Bronchus fibroblast of lung (primary cell): ENCODE results near the gene DECR2. TPM values are rescaled to one million over a fixed set of nuclear protein-coding genes. Genes with fewer than 3 reads are reported as not detected.

Experiments used
- total RNA-seq: library from RNA; depleted of rRNA; stranded (reverse); fragments of >200 nt; gene quantifications from 2 replicates; pipeline ENCODE4 v1.2.3, GENCODE V29; 2015

Gene DECR2
- 21.5 and 24.1 TPM in 2 replicates for total RNA-seq

GRCh38 chr16:401468-402348, at the start of gene DECR2:
Gene DECR2 (plus strand): TSS chr16:401885. CDS start chr16:401964, 79 bp downstream.

DNA sequence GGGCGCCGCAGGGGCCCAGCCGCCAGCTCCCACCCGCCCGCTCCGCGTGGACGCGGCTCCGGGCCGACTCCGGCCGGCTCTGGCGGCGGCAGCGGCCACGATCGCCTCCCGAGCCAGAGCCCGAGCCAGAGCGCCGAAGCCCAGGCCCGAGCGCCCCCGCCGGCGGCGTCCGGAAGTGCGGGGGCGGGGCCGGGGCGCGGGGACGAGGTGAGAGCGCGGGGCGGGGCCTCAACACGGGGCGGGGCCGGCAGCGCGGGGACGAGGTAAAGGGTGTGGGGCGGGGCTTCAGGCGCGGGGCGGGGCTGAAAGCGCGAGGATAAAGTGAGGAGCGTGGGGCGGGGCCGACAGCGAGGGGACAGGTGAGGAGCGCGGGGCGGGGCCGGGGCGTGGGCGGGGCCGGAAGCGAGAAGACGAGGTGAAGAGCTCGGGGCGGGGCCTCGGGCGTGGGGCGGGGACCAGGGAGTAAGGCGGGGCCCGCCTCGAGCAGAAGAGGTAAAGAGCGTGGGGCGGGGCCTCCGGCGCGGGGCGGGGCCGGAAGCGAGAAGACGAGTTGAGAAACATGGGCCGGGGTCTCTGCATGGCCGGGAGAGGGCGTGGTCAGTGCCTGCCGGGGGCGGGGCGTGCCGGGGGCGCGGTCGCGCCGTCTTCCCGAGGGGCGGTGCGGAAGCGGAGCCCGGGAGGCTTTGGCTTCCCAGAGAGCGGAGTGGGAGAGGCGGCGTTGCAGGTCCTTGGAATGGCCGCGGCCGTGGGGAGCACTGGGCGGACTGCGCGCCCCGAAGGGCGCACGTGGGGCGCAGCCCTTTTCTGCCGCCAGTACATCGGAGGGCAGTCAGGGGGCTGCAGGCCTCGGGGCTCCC, 48.9 kb upstream of the DECR2 start, which contains the start of gene AXIN1:
Gene AXIN1, minus strand, starts transcription at position 177 of the 857 bp plus-strand sequence. CDS start 5,698 bp downstream, outside the sequence.

GRCh38 chr16:370443-370842, 31.2 kb upstream of the DECR2 start, which contains the start of gene MRPL28:
Gene MRPL28 (minus strand): TSS chr16:370538. CDS start chr16:370218, 320 bp downstream.

DNA sequence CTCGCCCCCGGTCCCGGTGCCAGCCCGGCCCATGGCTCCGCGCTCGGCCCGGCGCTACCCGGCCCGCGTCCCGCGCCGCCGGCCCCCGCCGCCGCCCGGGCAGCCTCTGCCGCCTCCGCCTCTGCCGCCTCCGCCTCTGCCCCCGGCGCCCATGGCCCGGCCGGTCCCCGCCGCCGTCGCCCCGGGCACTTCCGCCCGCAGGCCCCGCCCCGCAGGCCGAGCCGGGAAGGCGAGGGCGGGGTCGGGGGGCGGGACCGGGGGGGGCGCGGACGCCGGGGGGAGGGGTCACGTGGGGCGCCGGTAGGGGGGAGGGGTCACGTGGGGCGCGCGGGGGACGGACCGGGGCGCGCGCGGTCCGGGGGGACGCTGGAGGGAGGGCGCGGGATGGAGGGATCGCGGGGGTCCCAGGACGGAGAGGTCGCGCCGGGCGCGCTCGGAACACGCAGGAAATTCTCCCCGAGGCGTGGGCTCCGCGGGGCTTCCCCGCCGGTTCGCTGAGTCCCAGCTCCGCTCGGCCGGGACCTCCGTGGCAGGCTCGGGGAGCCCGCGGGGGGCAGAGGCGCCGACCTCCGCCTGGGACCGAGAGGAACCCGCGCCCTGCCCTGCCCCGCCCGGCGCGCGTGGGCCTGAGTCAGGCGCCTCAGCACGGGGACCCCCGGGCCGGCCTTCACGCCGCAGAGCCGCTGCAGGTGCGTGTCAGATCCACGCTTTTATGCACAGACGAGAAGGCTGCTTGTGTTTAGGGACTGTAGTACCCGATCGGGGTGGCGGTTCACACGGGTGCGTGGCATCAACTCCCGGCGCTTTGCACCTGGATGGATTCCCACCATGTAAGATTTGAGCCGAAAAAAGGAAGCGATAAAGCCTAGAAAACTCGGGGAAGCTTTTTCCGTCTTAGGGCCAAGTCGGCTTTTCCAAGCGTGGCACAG, 19.6 kb upstream of the DECR2 start, which contains the start of gene PGAP6:
Gene PGAP6, minus strand, starts transcription at position 190 of the 929 bp plus-strand sequence. Its CDS starts 157 bp downstream, at position 33.

DNA sequence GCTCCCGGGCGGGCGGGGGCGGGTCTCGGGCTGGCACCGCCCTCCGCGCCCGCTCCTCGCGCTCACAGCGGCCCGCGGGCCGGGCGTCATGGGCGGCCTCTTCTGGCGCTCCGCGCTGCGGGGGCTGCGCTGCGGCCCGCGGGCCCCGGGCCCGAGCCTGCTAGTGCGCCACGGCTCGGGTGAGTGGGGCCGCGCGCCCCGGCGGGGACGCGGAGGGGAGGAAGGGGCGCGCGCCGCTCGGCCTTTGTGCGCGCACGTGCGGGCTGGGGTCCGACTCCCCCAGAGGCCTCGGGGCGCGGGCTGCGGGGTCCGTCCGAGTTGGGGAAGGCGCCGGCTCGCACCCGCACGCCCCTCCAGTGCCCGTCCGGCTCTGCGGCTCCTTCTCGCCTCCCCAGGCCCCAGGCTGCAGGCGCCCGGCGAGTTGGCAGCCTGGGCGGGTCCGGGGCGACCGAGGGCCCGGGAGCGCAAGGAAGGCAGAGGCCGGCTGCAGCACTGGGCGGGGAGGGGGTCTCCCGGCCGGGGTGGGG, 4.5 kb upstream of the DECR2 start, which contains the start of gene NME4:
Gene NME4, plus strand, starts transcription at position 65 of the 527 bp plus-strand sequence. Its CDS starts 24 bp downstream, at position 89.

GRCh38 chr16:425082-425718, 23.5 kb downstream of the DECR2 start, which contains the start of gene RAB11FIP3:
Gene RAB11FIP3 (plus strand): TSS chr16:425649. CDS start chr16:426007, 358 bp downstream.

Other genes with a start within 250 kb of the DECR2 start
- not detected in 2 replicates for gene HBZ, start 249.2 kb upstream of the DECR2 start, total RNA-seq
- gene HBM, start 235.9 kb upstream of the DECR2 start, total RNA-seq: not detected in 2 replicates
- 1.6 and 1.7 TPM in 2 replicates for gene HBA2, start 229.0 kb upstream of the DECR2 start, total RNA-seq
- gene HBA1, start 225.2 kb upstream of the DECR2 start, total RNA-seq: not detected in 2 replicates
- gene HBQ1, start 221.4 kb upstream of the DECR2 start, total RNA-seq: 1.2 and 1.9 TPM in 2 replicates
- gene LUC7L, start 172.4 kb upstream of the DECR2 start, total RNA-seq: 25.6 and 38.5 TPM in 2 replicates
- 76.9 and 86.8 TPM in 2 replicates for gene FAM234A, start 167.1 kb upstream of the DECR2 start, total RNA-seq
- 0.17 and 0.30 TPM in 2 replicates for gene RGS11, start 125.9 kb upstream of the DECR2 start, total RNA-seq
- not detected in 2 replicates for gene ARHGDIG, start 121.3 kb upstream of the DECR2 start, total RNA-seq
- gene PDIA2, start 118.7 kb upstream of the DECR2 start, total RNA-seq: 0.17 and 0.45 TPM in 2 replicates
- 18.0 and 19.0 TPM in 2 replicates for gene AXIN1, start 49.2 kb upstream of the DECR2 start, total RNA-seq
- gene MRPL28, start 31.3 kb upstream of the DECR2 start, total RNA-seq: 186 and 196 TPM in 2 replicates
- 41.5 and 49.5 TPM in 2 replicates for gene PGAP6, start 19.9 kb upstream of the DECR2 start, total RNA-seq
- 158 and 175 TPM in 2 replicates for gene NME4, start 4.7 kb upstream of the DECR2 start, total RNA-seq
- 15.3 and 17.5 TPM in 2 replicates for gene RAB11FIP3, start 23.8 kb downstream of the DECR2 start, total RNA-seq
- 32.6 and 39.8 TPM in 2 replicates for gene CAPN15, start 125.8 kb downstream of the DECR2 start, total RNA-seq
- not detected in 2 replicates for gene PRR35, start 158.5 kb downstream of the DECR2 start, total RNA-seq
- gene NHLRC4, start 165.1 kb downstream of the DECR2 start, total RNA-seq: 0.50 and 0.59 TPM in 2 replicates
- 29.1 and 37.9 TPM in 2 replicates for gene PIGQ, start 168.1 kb downstream of the DECR2 start, total RNA-seq
- gene RAB40C, start 188.2 kb downstream of the DECR2 start, total RNA-seq: 18.1 and 22.2 TPM in 2 replicates
- gene WFIKKN1, start 229.1 kb downstream of the DECR2 start, total RNA-seq: 0.30 and 0.50 TPM in 2 replicates
- 209 and 228 TPM in 2 replicates for gene METTL26, start 234.4 kb downstream of the DECR2 start, total RNA-seq
- 21.4 and 23.2 TPM in 2 replicates for gene MCRIP2, start 239.9 kb downstream of the DECR2 start, total RNA-seq
- gene WDR90, start 247.5 kb downstream of the DECR2 start, total RNA-seq: 13.3 and 14.9 TPM in 2 replicates